Occipital lobe (tissue), 1 donor: Measurements from ENCODE around the gene TMEM106B. TPM values are rescaled to one million over a fixed set of nuclear protein-coding genes. Genes with fewer than 3 reads are reported as not detected.

Experiments used
- total RNA-seq: library from RNA; depleted of rRNA; stranded (reverse); fragments of >200 nt; gene quantifications from one replicate; pipeline ENCODE4 v1.2.3, GENCODE V29; 2014

TMEM106B gene
- total RNA-seq, 1 donor from 2014 or later, result 78.8 TPM

Other genes starting within 250 kb of the TMEM106B start
- gene VWDE, start 192.6 kb downstream of the TMEM106B start, total RNA-seq, result 1.4 TPM